Fibroblast of lung (primary cell): ENCODE results near the gene RRAGB. TPM values are rescaled to one million over a fixed set of nuclear protein-coding genes. Genes with fewer than 3 reads are reported as not detected.

Experiments
- DNase-seq, 2 donors: peaks; one replicate each; pipeline versions ENCODE4 v3.0.0 to v3.0.0-alpha.2; 2010; ENCODE audit warnings: low read depth in 2 of 2
- H2AFZ ChIP-seq: 2 replicates; pipeline ENCODE4 v1.5.1; 2012; ENCODE audit warnings: low read length, control low read depth, inconsistent platforms
- H3K27ac ChIP-seq: 2 replicates; pipeline ENCODE4 v1.5.1; 2011; ENCODE audit warnings: low read length, control low read depth; ENCODE audit not compliant: insufficient read depth
- H3K27me3 ChIP-seq: 2 replicates; pipeline ENCODE4 v1.5.1; 2011; ENCODE audit warnings: mild to moderate bottlenecking, low read length; ENCODE audit not compliant: control insufficient read depth, insufficient read depth
- H3K36me3 ChIP-seq: 2 replicates; pipeline ENCODE4 v1.5.1; 2011; ENCODE audit warnings: low read length; ENCODE audit not compliant: control insufficient read depth, insufficient read depth
- H3K4me1 ChIP-seq: 2 replicates; pipeline ENCODE4 v1.5.1; 2011; ENCODE audit warnings: low read length; ENCODE audit not compliant: control insufficient read depth, insufficient read depth; ENCODE audit errors: extremely low read depth
- H3K4me2 ChIP-seq: 2 replicates; pipeline ENCODE4 v1.5.1; 2011; ENCODE audit warnings: low read length, control low read depth; ENCODE audit not compliant: insufficient read depth; ENCODE audit errors: extremely low read depth
- H3K4me3 ChIP-seq, 4 experiments: fragments of 200-600 bp in 1 of 4; sonication (generic) in 1 of 4; replicated peaks in 1 of 4; 2 replicates each; pipeline ENCODE4 v1.5.1; 2011 to 2016; ENCODE audit warnings: low read length in 4 of 4, low read depth in 3 of 4, mild to moderate bottlenecking in 3 of 4, control low read depth in 2 of 4, inconsistent platforms in 1 of 4, mixed read lengths in 1 of 4; ENCODE audit not compliant: insufficient read depth in 1 of 4; ENCODE audit errors: control extremely low read depth in 1 of 4
- H3K79me2 ChIP-seq: 2 replicates; pipeline ENCODE4 v1.5.1; 2012; ENCODE audit warnings: mild to moderate bottlenecking, low read length, inconsistent platforms; ENCODE audit not compliant: control insufficient read depth, insufficient read depth
- H3K9ac ChIP-seq: 2 replicates; pipeline ENCODE4 v1.5.1; 2011; ENCODE audit warnings: mild to moderate bottlenecking, low read length, control low read depth; ENCODE audit not compliant: insufficient read depth
- H3K9me3 ChIP-seq: 2 replicates; pipeline ENCODE4 v1.5.1; 2012; ENCODE audit warnings: low read depth, low read length; ENCODE audit not compliant: control insufficient read depth, insufficient read depth
- H4K20me1 ChIP-seq: 2 replicates; pipeline ENCODE4 v1.5.1; 2011; ENCODE audit warnings: low read length; ENCODE audit not compliant: control insufficient read depth, insufficient read depth; ENCODE audit errors: extremely low read depth
- CTCF ChIP-seq, 2 donors: IDR thresholded peaks in 1 of 2; conservative IDR thresholded peaks in 1 of 2; 1 replicate in 1 of 2; 2 replicates in 1 of 2; pipeline ENCODE4 v1.5.1; 2011 to 2012; ENCODE audit warnings: low read length in 2 of 2, control low read depth in 1 of 2, inconsistent platforms in 1 of 2, low read depth in 1 of 2, mild to moderate bottlenecking in 1 of 2
- EZH2 ChIP-seq: IDR thresholded peaks from 2 replicates; pipeline ENCODE4 v1.5.1; 2012; ENCODE audit warnings: low read length, control low read depth, mild to moderate bottlenecking; ENCODE audit errors: missing control alignments
- polyA plus RNA-seq, 2 donors: library from polyadenylated mRNA; depleted of rRNA in 1 of 2; stranded (reverse) in 1 of 2; unstranded in 1 of 2; fragments of >200 nt; gene quantifications; 2 replicates each; pipeline ENCODE4 v1.2.1, GENCODE V29; 2011 to 2012; ENCODE audit warnings: missing spikeins in 1 of 2
- total RNA-seq: library from RNA; depleted of rRNA; stranded (reverse); fragments of >200 nt; gene quantifications from 2 replicates; pipeline ENCODE4 v1.2.1, GENCODE V29; 2014

RRAGB gene
- total and polyA plus RNA-seq, 2 donors (not counting 1 experiment from before 2014, with no cell fraction given) = 36.5 to 57.6 TPM

DNA sequence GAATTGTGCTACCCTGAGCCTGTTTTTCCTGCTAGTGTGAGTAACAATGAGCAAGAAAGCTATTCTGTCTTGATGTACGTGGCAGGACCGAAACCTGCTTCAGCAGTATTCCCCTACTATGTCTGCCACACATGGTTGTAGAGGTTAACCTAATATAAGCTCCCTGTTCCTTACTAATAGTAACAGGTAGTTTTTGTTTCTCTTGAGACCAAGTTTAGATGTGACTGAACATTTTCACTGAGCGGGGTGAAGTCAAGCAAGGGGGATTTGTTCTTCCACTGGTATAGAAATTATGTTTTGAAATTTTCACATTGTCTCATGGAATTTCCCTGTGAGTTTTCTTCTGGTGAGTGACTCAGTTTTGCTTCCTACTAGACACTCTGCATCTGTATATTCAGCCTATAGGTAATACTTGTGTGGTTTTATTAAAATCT lies 37.3 kb downstream of the RRAGB start:
- no peak overlapping the region for H2AFZ ChIP-seq
- no peak overlapping the region for H3K4me3 ChIP-seq
- H3K27ac ChIP-seq = no peak overlapping the region
- H3K27me3 ChIP-seq = no peaks in the 10 kb centered on the region
- no peak overlapping the region for H3K4me2 ChIP-seq
- no peaks in the 10 kb centered on the region for H3K36me3 ChIP-seq
- no peaks in the 10 kb centered on the region for H3K79me2 ChIP-seq
- TF ChIP-seq EZH2 (no peak), CTCF (conservative IDR thresholded peaks at IDR 0.05 in 1 of 2, IDR thresholded peaks at IDR 0.05 in 1 of 2; ENCODE audit: low read depth in 1 of 2, low read length in 2 of 2) (no peak)
- no peaks in the 10 kb centered on the region for H4K20me1 ChIP-seq
- DNase-seq = no peak
- H3K4me1 ChIP-seq = no peaks in the 10 kb centered on the region
- no peak overlapping the region for H3K9ac ChIP-seq
- no peaks in the 10 kb centered on the region for H3K9me3 ChIP-seq

GRCh38 chrX:55758033-55758432 lies 40.5 kb downstream of the RRAGB start:
- no peak overlapping the region for H3K4me2 ChIP-seq
- H3K27ac ChIP-seq = no peak overlapping the region
- DNase-seq = peak; percentile 56 to 59
- no peaks in the 10 kb centered on the region for H3K9me3 ChIP-seq
- no peaks in the 10 kb centered on the region for H3K4me1 ChIP-seq
- TF ChIP-seq EZH2 = no peak
- no peak for TF ChIP-seq CTCF (conservative IDR thresholded peaks at IDR 0.05 in 1 of 2, IDR thresholded peaks at IDR 0.05 in 1 of 2; ENCODE audit: low read depth in 1 of 2, low read length in 2 of 2)
- H3K79me2 ChIP-seq = no peaks in the 10 kb centered on the region
- H4K20me1 ChIP-seq = no peaks in the 10 kb centered on the region
- no peaks in the 10 kb centered on the region for H3K36me3 ChIP-seq
- H3K4me3 ChIP-seq = no peak overlapping the region
- H3K9ac ChIP-seq = no peak overlapping the region
- no peak overlapping the region for H2AFZ ChIP-seq
- H3K27me3 ChIP-seq = no peaks in the 10 kb centered on the region

- H3K4me2 ChIP-seq = no peak overlapping the region
- DNase-seq = no peak
- H4K20me1 ChIP-seq = no peaks in the 10 kb centered on the region
Observed at GRCh38 chrX:55759478-55759877, 41.9 kb downstream of the RRAGB start.

More at GRCh38 chrX:55759478-55759877, 41.9 kb downstream of the RRAGB start:
- Histone ChIP-seq H3K79me2 (no peaks in the 10 kb centered on the region), H3K27ac (no peak overlapping the region), H3K9ac (no peak overlapping the region), H3K9me3 (no peaks in the 10 kb centered on the region), H3K4me3 (no peak overlapping the region), H3K27me3 (no peaks in the 10 kb centered on the region), H2AFZ (no peak overlapping the region), H3K36me3 (no peaks in the 10 kb centered on the region), H3K4me1 (no peaks in the 10 kb centered on the region)
- TF ChIP-seq CTCF (conservative IDR thresholded peaks at IDR 0.05 in 1 of 2, IDR thresholded peaks at IDR 0.05 in 1 of 2; ENCODE audit: low read depth in 1 of 2, low read length in 2 of 2) (no peak), EZH2 (no peak)
